Common myeloid progenitor, CD34-positive (primary cell): ENCODE results near the gene SLC9A1.

Experiments used
- CTCF ChIA-PET: fragments of 350-600 bp; sonication (Branson Sonifier 250); formaldehyde crosslinking; loops from one replicate; lab custom pipeline; 2021; ENCODE audit warnings: antibody characterized with exemption; lab: Charles Lee
- POLR2A ChIA-PET: fragments of 350-600 bp; sonication (Branson Sonifier 250); formaldehyde crosslinking; loops from one replicate; lab custom pipeline; 2021; ENCODE audit warnings: antibody characterized with exemption; lab: Charles Lee
- DNase-seq, 3 donors: peaks; one replicate each; pipeline versions ENCODE4 v3.0.0 to v3.0.0-alpha.2; 2013
- H3K27ac ChIP-seq, 2 experiments: 1 replicate in 1 of 2; 2 replicates in 1 of 2; pipeline ENCODE4 v1.7.0; 2013; ENCODE audit warnings: inconsistent platforms in 2 of 2, low read length in 2 of 2, mild to moderate bottlenecking in 2 of 2, low read depth in 1 of 2, moderate library complexity in 1 of 2; ENCODE audit not compliant: severe bottlenecking in 2 of 2, insufficient read depth in 1 of 2, poor library complexity in 1 of 2
- H3K27me3 ChIP-seq, 5 experiments: replicated peaks in 2 of 5; 1 replicate in 3 of 5; 2 replicates in 2 of 5; pipeline versions ENCODE4 v1.6.1 to v1.7.0; 2013; ENCODE audit warnings: low read length in 4 of 5, mild to moderate bottlenecking in 2 of 5, moderate library complexity in 2 of 5, inconsistent platforms in 1 of 5; ENCODE audit not compliant: insufficient read depth in 5 of 5, control insufficient read depth in 4 of 5
- H3K36me3 ChIP-seq, 4 experiments: 1 replicate in 2 of 4; 2 replicates in 2 of 4; pipeline versions ENCODE4 v1.6.1 to v1.7.0; 2013; ENCODE audit warnings: low read length in 3 of 4, control low read depth in 1 of 4, mild to moderate bottlenecking in 1 of 4; ENCODE audit not compliant: control insufficient read depth in 4 of 4, insufficient read depth in 4 of 4
- H3K4me1 ChIP-seq, 4 experiments: 1 replicate in 3 of 4; 2 replicates in 1 of 4; pipeline versions ENCODE4 v1.6.1 to v1.7.1; 2013; ENCODE audit warnings: low read length in 3 of 4, mild to moderate bottlenecking in 3 of 4, control low read depth in 1 of 4, inconsistent platforms in 1 of 4, moderate library complexity in 1 of 4; ENCODE audit not compliant: control insufficient read depth in 4 of 4, insufficient read depth in 4 of 4; ENCODE audit errors: control extremely low read depth in 1 of 4
- H3K4me3 ChIP-seq, 7 experiments: 1 replicate in 4 of 7; 2 replicates in 3 of 7; pipeline versions ENCODE4 v1.5.1 to v1.7.0; 2013; ENCODE audit warnings: mild to moderate bottlenecking in 7 of 7, low read length in 6 of 7, moderate library complexity in 6 of 7, inconsistent platforms in 2 of 7, low read depth in 2 of 7, control low read depth in 1 of 7; ENCODE audit not compliant: insufficient read depth in 4 of 7, control insufficient read depth in 1 of 7; ENCODE audit errors: extremely low read depth in 1 of 7
- H3K9me3 ChIP-seq, 5 experiments: 1 replicate in 4 of 5; 2 replicates in 1 of 5; pipeline versions ENCODE4 v1.6.1 to v1.7.1; 2013; ENCODE audit warnings: low read length in 4 of 5, mild to moderate bottlenecking in 2 of 5, inconsistent platforms in 1 of 5, low read depth in 1 of 5, moderate library complexity in 1 of 5; ENCODE audit not compliant: control insufficient read depth in 4 of 5, insufficient read depth in 2 of 5; ENCODE audit errors: control extremely low read depth in 1 of 5
- WGBS: methylation state at CpG from one replicate; pipeline ENCODE4 v1.1.5; 2013; ENCODE audit not compliant: insufficient coverage; 5-methylcytosine and 5-hydroxymethylcytosine counted together

Gene SLC9A1

GRCh38 chr1:27152829-27153548 is 1.9 kb downstream of the SLC9A1 start:
- POLR2A ChIA-PET, result interaction anchor here (0.6 to 3.3 kb wide), 5 partner anchors 10 to 40 kb away, joined by 3 to 21 read pairs (median 3); no protein-coding TSS in a partner anchor
- peak overlapping the region in 1 of 2 experiments; percentile 14 for H3K27ac ChIP-seq
- no peak for DNase-seq
- CTCF ChIA-PET, result interaction anchor here (1.3 to 8.3 kb wide), 6 partner anchors 13 to 132 kb away, joined by 3 to 70 read pairs (median 4); no protein-coding TSS in a partner anchor
- peaks cover 15 to 51% (median 44%) of the 10 kb centered on the region in 4 experiments for H3K4me1 ChIP-seq
- H3K36me3 ChIP-seq, result peaks cover 0 to 9% (median 0%) of the 10 kb centered on the region in 4 experiments
- H3K27me3 ChIP-seq, result no peaks in the 10 kb centered on the region
- peak overlapping the region in 4 of 7 experiments; percentile 6 to 67 (median 32) for H3K4me3 ChIP-seq
- WGBS, result no CpG with 5 or more reads among the region's 2 CpGs
- no peaks in the 10 kb centered on the region for H3K9me3 ChIP-seq

GRCh38 chr1:27152004-27152828 is 2.7 kb downstream of the SLC9A1 start:
- ChIA-PET CTCF (interaction anchor here (1.3 to 8.3 kb wide), 6 partner anchors 13 to 133 kb away, joined by 3 to 70 read pairs (median 4); no protein-coding TSS in a partner anchor), POLR2A (interaction anchor here (0.9 to 3.3 kb wide), 3 partner anchors 9 to 17 kb away, joined by 3 to 21 read pairs (median 3); no protein-coding TSS in a partner anchor)
- H3K9me3 ChIP-seq, result no peaks in the 10 kb centered on the region
- WGBS, result 91% methylated on average over 6 of the region's 7 CpGs
- H3K36me3 ChIP-seq, result peaks cover 0 to 10% (median 0%) of the 10 kb centered on the region in 4 experiments
- no peak overlapping the region for H3K27ac ChIP-seq
- H3K4me1 ChIP-seq, result peaks cover 15 to 51% (median 44%) of the 10 kb centered on the region in 4 experiments
- H3K27me3 ChIP-seq, result no peaks in the 10 kb centered on the region
- no peak for DNase-seq
- peak overlapping the region in 2 of 7 experiments; percentile 35 to 67 for H3K4me3 ChIP-seq

- DNase-seq, result no peak
- H3K9me3 ChIP-seq, result no peaks in the 10 kb centered on the region
- ChIA-PET POLR2A (no interaction called here), CTCF (interaction anchor here (0.6 to 8.3 kb wide), 4 partner anchors 11 to 39 kb away, joined by 3 to 70 read pairs (median 20); no protein-coding TSS in a partner anchor)
- peaks cover 0 to 10% (median 0%) of the 10 kb centered on the region in 4 experiments for H3K36me3 ChIP-seq
- no peaks in the 10 kb centered on the region for H3K27me3 ChIP-seq
- no peak overlapping the region for H3K4me3 ChIP-seq
- H3K27ac ChIP-seq, result no peak overlapping the region
- WGBS, result 49% methylated on average over 2 of the region's 3 CpGs
- peaks cover 14 to 49% (median 42%) of the 10 kb centered on the region in 4 experiments for H3K4me1 ChIP-seq
Measured at GRCh38 chr1:27150641-27151040, 4.3 kb downstream of the SLC9A1 start.

DNA sequence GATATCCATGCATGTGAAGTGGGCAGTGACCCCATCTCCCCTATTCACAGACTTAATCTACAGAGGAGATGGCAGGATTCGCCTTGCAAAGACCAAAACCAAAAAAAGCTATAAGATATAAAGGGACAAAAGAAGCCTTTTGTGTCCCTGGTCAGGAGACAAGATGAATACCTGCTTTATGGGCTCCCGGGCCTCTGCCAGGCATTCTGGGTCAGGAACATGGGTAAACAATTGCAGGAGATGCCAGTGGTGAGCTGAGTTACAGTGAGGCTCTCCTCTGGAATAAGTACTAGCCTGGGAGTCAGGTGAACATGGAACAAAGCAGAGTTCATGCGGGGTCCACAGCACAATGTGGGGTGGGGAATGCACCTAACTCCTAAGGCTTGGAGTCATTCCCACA is 4.7 kb downstream of the SLC9A1 start:
- DNase-seq, result no peak
- Histone ChIP-seq H3K27me3 (no peaks in the 10 kb centered on the region), H3K36me3 (peaks cover 0 to 10% (median 2%) of the 10 kb centered on the region in 4 experiments), H3K4me3 (no peak overlapping the region), H3K27ac (no peak overlapping the region), H3K9me3 (no peaks in the 10 kb centered on the region), H3K4me1 (peaks cover 10 to 45% (median 38%) of the 10 kb centered on the region in 4 experiments)
- CTCF ChIA-PET, result interaction anchor here (1.5 to 8.3 kb wide), 3 partner anchors 11 to 38 kb away, joined by 3 to 70 read pairs (median 38); no protein-coding TSS in a partner anchor
- 92% methylated on average over 2 of the region's 3 CpGs for WGBS
- POLR2A ChIA-PET, result no interaction called here

DNA sequence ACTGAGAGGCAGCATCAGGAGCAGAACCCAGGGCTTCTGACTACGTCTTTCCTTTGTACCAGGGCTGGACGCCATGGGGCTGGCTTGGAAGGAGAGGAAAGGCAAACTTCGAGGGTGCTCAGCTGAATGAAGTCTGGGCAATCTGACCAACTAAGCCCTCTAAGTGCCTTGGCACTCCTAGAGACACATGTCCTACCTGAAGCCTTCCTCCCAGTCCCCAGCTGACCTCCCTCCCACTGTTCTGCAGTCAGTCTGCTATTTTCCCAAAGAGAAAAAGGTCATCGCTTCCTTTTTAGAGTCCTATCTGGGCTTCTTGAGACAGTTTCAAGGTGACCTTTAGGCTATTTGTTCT is 5.2 kb downstream of the SLC9A1 start:
- 93% methylated on average over 3 of the region's 4 CpGs for WGBS
- POLR2A ChIA-PET, result no interaction called here
- H3K36me3 ChIP-seq, result peaks cover 0 to 10% (median 3%) of the 10 kb centered on the region in 4 experiments
- peak overlapping the region in 1 of 7 experiments; percentile 20 for H3K4me3 ChIP-seq
- H3K27me3 ChIP-seq, result no peaks in the 10 kb centered on the region
- CTCF ChIA-PET, result interaction anchor here (1.5 to 8.3 kb wide), 4 partner anchors 10 to 38 kb away, joined by 3 to 70 read pairs (median 23); no protein-coding TSS in a partner anchor
- peaks cover 10 to 44% (median 38%) of the 10 kb centered on the region in 4 experiments for H3K4me1 ChIP-seq
- no peak overlapping the region for H3K27ac ChIP-seq
- no peak for DNase-seq
- no peaks in the 10 kb centered on the region for H3K9me3 ChIP-seq

- peaks cover 8 to 40% (median 34%) of the 10 kb centered on the region in 4 experiments for H3K4me1 ChIP-seq
- no peaks in the 10 kb centered on the region for H3K27me3 ChIP-seq
- peak overlapping the region in 1 of 7 experiments; percentile 20 for H3K4me3 ChIP-seq
- H3K36me3 ChIP-seq, result peaks cover 0 to 10% (median 3%) of the 10 kb centered on the region in 4 experiments
- ChIA-PET POLR2A (interaction anchor here (0.8 to 1.0 kb wide), 2 partner anchors 10 to 12 kb away, joined by 3 to 4 read pairs; no protein-coding TSS in a partner anchor), CTCF (interaction anchor here (0.9 to 8.3 kb wide), 5 partner anchors 10 to 40 kb away, joined by 3 to 70 read pairs (median 4); no protein-coding TSS in a partner anchor)
- 49% methylated on average over 5 of the region's 8 CpGs for WGBS
- no peak overlapping the region for H3K27ac ChIP-seq
- no peak for DNase-seq
- H3K9me3 ChIP-seq, result no peaks in the 10 kb centered on the region
Measured at GRCh38 chr1:27149084-27149761, 5.7 kb downstream of the SLC9A1 start.
